Endothelial cell of umbilical vein (primary cell): ENCODE data around the gene STPG3. TPM values are rescaled to one million over a fixed set of nuclear protein-coding genes. Genes with fewer than 3 reads are reported as not detected.

Source experiments
- BruUV-seq: library from RNA; stranded (reverse); fragments of 400-500 nt; replicated peaks from 2 replicates; lab custom pipeline; 2021; lab: Mats Ljungman, UMichigan
- CTCF ChIA-PET: fragments of 300-600, 350-600 bp; sonication (Branson Sonifier 250); formaldehyde crosslinking; loops from one replicate; lab custom pipeline; 2021; ENCODE audit warnings: antibody characterized with exemption, inconsistent platforms; lab: Charles Lee
- POLR2A ChIA-PET: fragments of 300-600, 350-600 bp; sonication (Branson Sonifier 250); formaldehyde crosslinking; loops from one replicate; lab custom pipeline; 2021; ENCODE audit warnings: antibody characterized with exemption, inconsistent platforms; lab: Charles Lee
- DNase-seq: peaks from one replicate; pipeline ENCODE4 v3.0.0-alpha.2; 2011; ENCODE audit warnings: low read depth, low spot score
- FAIRE-seq: peaks from 2 replicates; lab custom pipeline; 2011; peaks lifted over from hg19 to GRCh38; lab: Jason Lieb, UNC
- H2AFZ ChIP-seq: 2 replicates; pipeline ENCODE4 v1.6.0; 2012; ENCODE audit warnings: low read depth, low read length, control low read depth, inconsistent platforms
- H3K27ac ChIP-seq: 2 replicates; pipeline ENCODE4 v1.5.1; 2011; ENCODE audit warnings: low read depth, mild to moderate bottlenecking, control low read depth, low read length, moderate library complexity; ENCODE audit not compliant: insufficient read depth
- H3K27me3 ChIP-seq, 2 experiments: 2 replicates each; pipeline versions ENCODE4 v1.6.0 to v1.6.1; 2011; ENCODE audit warnings: low read length in 2 of 2, mixed read lengths in 1 of 2; ENCODE audit not compliant: control insufficient read depth in 2 of 2, insufficient read depth in 2 of 2
- H3K36me3 ChIP-seq, 2 experiments: 2 replicates in 1 of 2; 3 replicates in 1 of 2; pipeline ENCODE4 v1.5.1; 2011; ENCODE audit warnings: low read length in 2 of 2, mild to moderate bottlenecking in 1 of 2, moderate library complexity in 1 of 2; ENCODE audit not compliant: control insufficient read depth in 2 of 2, insufficient read depth in 2 of 2; ENCODE audit errors: extremely low read depth in 1 of 2
- H3K4me1 ChIP-seq: 3 replicates; pipeline ENCODE4 v1.5.1; 2011; ENCODE audit warnings: mild to moderate bottlenecking, low read length; ENCODE audit not compliant: control insufficient read depth, insufficient read depth; ENCODE audit errors: extremely low read depth
- H3K4me2 ChIP-seq: 2 replicates; pipeline ENCODE4 v1.6.1; 2011; ENCODE audit warnings: low read length, control low read depth, mixed read lengths; ENCODE audit not compliant: insufficient read depth
- H3K4me3 ChIP-seq, 3 experiments: fragments of 200-600 bp in 1 of 3; sonication (generic), shearing (Covaris generic) in 1 of 3; replicated peaks in 1 of 3; 2 replicates each; pipeline ENCODE4 v1.5.1; 2011 to 2016; ENCODE audit warnings: control low read depth in 3 of 3, low read length in 3 of 3, mild to moderate bottlenecking in 2 of 3, inconsistent platforms in 1 of 3, low read depth in 1 of 3, moderate library complexity in 1 of 3; ENCODE audit not compliant: insufficient read depth in 1 of 3
- H3K79me2 ChIP-seq: 2 replicates; pipeline ENCODE4 v1.6.0; 2012; ENCODE audit warnings: low read length, inconsistent platforms; ENCODE audit not compliant: control insufficient read depth, insufficient read depth
- H3K9ac ChIP-seq: replicated peaks from 2 replicates; pipeline ENCODE3; 2011; ENCODE audit warnings: low read length, control low read depth; ENCODE audit not compliant: insufficient read depth; ENCODE audit errors: extremely low read depth
- H3K9me1 ChIP-seq: replicated peaks from 3 replicates; pipeline ENCODE4 v1.6.0; 2011; ENCODE audit warnings: mild to moderate bottlenecking, low read length; ENCODE audit not compliant: control insufficient read depth, insufficient read depth; ENCODE audit errors: extremely low read depth
- H3K9me3 ChIP-seq: replicated peaks from 2 replicates; pipeline ENCODE4 v1.5.1; 2012; ENCODE audit warnings: low read length, inconsistent platforms; ENCODE audit not compliant: control insufficient read depth, insufficient read depth
- H4K20me1 ChIP-seq: replicated peaks from 2 replicates; pipeline ENCODE3; 2011; ENCODE audit warnings: mild to moderate bottlenecking, low read length; ENCODE audit not compliant: control insufficient read depth, insufficient read depth; ENCODE audit errors: extremely low read depth
- EZH2 ChIP-seq: IDR thresholded peaks from 2 replicates; pipeline ENCODE4 v1.6.1; 2012; ENCODE audit warnings: borderline replicate concordance, low read depth, mild to moderate bottlenecking, moderate library complexity, low read length, inconsistent platforms; ENCODE audit not compliant: severe bottlenecking
- POLR2A ChIP-seq: IDR thresholded peaks from 2 replicates; pipeline ENCODE4 v1.6.1; 2012; ENCODE audit warnings: low read depth, mild to moderate bottlenecking, control low read depth, low read length
- POLR2AphosphoS5 ChIP-seq: IDR thresholded peaks from 2 replicates; pipeline ENCODE4 v1.6.1; 2012; ENCODE audit warnings: low read depth, mild to moderate bottlenecking, control low read depth, low read length, moderate library complexity; ENCODE audit not compliant: insufficient read depth
- dilution Hi-C: fragments of 300-500 bp; cut with MboI; formaldehyde crosslinking; loops from one replicate; pipeline ENCODE4 v1.15.0; 2019; ENCODE audit warnings: low sequenced_read_pairs; ENCODE audit not compliant: extremely low pct_ligation_motif_present
- intact Hi-C: fragments of 100-400 bp; cut with micrococcal nuclease; formaldehyde crosslinking; loops from one replicate; pipeline ENCODE4 v1.10.0; 2022
- polyA plus RNA-seq, 4 experiments: library from polyadenylated mRNA; depleted of rRNA in 3 of 4; stranded (reverse) in 3 of 4; unstranded in 1 of 4; fragments of >200 nt; gene quantifications; 2 replicates each; pipeline versions ENCODE4 v1.2.1 to v1.2.3, GENCODE V29; 2011 to 2012; ENCODE audit warnings: missing spikeins in 1 of 4
- total RNA-seq: library from RNA; stranded (reverse); gene quantifications from 2 replicates; pipeline ENCODE4 v1.2.3, GENCODE V29; 2021

Gene STPG3
- total and polyA plus RNA-seq, 2 donors (not counting 3 experiments of a cell fraction or from before 2014, with no cell fraction given), result not detected

DNA sequence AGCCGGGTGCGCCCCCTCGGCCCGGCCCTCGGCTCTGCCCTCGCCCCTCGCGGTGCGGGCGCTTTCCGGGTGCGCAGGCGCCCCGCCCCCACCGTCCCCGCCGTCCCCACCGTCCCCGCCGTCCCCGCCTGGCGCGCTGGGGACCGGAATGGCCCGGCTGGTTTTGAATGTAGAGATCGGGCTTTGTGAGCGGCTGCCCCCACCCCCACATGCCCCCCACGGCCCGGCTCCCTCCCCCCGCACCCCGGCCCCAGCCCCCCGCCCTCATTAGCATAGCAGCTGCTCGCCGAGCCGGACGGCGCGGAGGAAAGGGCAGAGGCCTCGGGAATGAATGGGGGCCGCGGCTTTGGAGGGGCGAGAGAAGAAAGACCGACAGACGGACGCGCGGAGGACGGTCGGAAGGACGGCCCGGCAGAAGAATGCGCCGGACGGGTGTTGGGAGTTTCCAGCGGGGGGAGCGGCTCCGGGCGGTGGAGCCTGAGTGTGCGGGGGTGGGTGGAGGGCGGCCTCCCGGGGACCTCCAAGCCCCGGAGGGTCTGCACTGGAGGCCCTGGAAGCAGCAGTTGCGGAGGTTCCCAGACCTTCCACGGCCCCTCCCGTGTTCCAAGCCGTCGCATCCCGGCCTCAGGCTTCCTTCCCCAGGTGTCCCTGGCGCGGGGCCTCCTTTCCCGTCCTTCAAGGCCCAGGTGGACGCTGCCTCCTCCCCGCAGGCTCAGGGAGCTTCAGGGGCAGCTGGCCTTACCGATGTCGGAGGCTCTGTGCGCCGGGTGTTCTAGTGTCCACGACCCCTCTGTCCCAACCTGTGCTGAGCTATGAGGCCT lies 45.0 kb downstream of the STPG3 start:
- Histone ChIP-seq H3K4me3 (peak overlapping the region in 2 of 3 experiments; percentile 43 to 64), H4K20me1 (no peaks in the 10 kb centered on the region), H3K9ac (peak overlapping the region; percentile 96), H3K79me2 (peaks cover 21% of the 10 kb centered on the region), H3K9me1 (no peaks in the 10 kb centered on the region), H3K4me1 (peaks cover 44% of the 10 kb centered on the region), H3K27ac (peak overlapping the region; percentile 93), H2AFZ (no peak overlapping the region), H3K4me2 (peak overlapping the region; percentile 12), H3K27me3 (no peaks in the 10 kb centered on the region), H3K36me3 (no peaks in the 10 kb centered on the region), H3K9me3 (no peaks in the 10 kb centered on the region)
- TF ChIP-seq POLR2AphosphoS5 (peak; percentile 67), EZH2 (no peak), POLR2A (peak; percentile 63)
- ChIA-PET CTCF (interaction anchor here (0.7 to 2.8 kb wide), 12 partner anchors 9 to 149 kb away, joined by 3 to 20 read pairs (median 4); partner anchors contain the start of genes EXD3, NOXA1 and TOR4A), POLR2A (interaction anchor here (0.6 to 0.7 kb wide), 2 partner anchors 19 to 75 kb away, joined by 5 to 11 read pairs; partner anchors contain the start of gene TOR4A)
- intact Hi-C loops (loop anchor here (1.0 kb wide), 4 partner anchors 9 to 111 kb away; partner anchors contain the start of gene TOR4A), dilution Hi-C loops (no loop called here)
- FAIRE-seq (no peak), DNase-seq (peak; percentile 26)
- no TSS peak for BruUV-seq
